ENCODE results near the gene HLA-DPB1. TPM values are rescaled to one million over a fixed set of nuclear protein-coding genes. Genes with fewer than 3 reads are reported as not detected.

The HLA-DPB1 gene
- total RNA-seq, 1 experiment from 2014 or later: not detected

DNA sequence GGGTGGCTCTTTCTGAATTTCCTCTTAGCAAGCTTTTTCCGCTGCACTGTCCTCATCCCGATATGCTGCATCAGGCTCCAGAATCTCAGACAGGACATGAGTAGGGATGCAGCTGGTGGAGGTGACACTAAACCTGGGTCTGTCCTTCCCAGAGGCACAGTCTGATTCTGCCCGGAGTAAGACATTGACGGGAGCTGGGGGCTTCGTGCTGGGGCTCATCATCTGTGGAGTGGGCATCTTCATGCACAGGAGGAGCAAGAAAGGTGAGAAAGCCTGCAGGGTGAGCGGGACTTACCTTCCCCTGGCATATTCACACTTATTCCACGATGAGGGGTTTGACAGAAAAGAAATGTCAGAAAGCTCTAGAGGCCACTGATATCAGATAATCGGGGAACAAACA, 9.8 kb downstream of the HLA-DPB1 start:
- ChIA-PET CTCF (no interaction called here), POLR2A (ENCODE audit: unreplicated experiment) (no interaction called here)
- no peaks in the 10 kb centered on the region for H3K36me3 ChIP-seq (ENCODE audit: low read depth)
- BruUV-seq (replicated peaks): no TSS peak
- no peak overlapping the region for H3K27ac ChIP-seq
- TF ChIP-seq, protein P1, sequence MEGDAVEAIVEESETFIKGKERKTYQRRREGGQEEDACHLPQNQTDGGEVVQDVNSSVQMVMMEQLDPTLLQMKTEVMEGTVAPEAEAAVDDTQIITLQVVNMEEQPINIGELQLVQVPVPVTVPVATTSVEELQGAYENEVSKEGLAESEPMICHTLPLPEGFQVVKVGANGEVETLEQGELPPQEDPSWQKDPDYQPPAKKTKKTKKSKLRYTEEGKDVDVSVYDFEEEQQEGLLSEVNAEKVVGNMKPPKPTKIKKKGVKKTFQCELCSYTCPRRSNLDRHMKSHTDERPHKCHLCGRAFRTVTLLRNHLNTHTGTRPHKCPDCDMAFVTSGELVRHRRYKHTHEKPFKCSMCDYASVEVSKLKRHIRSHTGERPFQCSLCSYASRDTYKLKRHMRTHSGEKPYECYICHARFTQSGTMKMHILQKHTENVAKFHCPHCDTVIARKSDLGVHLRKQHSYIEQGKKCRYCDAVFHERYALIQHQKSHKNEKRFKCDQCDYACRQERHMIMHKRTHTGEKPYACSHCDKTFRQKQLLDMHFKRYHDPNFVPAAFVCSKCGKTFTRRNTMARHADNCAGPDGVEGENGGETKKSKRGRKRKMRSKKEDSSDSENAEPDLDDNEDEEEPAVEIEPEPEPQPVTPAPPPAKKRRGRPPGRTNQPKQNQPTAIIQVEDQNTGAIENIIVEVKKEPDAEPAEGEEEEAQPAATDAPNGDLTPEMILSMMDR (conservative IDR thresholded peaks at IDR 0.05): no peak
- no peak for TF ChIP-seq EZH2 (IDR thresholded peaks at IDR 0.05; ENCODE audit: low read depth)
- H3K27me3 ChIP-seq (ENCODE audit: insufficient read depth, low read depth): peaks cover 99% of the 10 kb centered on the region
- H3K4me2 ChIP-seq: no peak overlapping the region
- H4K20me1 ChIP-seq (ENCODE audit: insufficient read depth): no peaks in the 10 kb centered on the region
- H3F3A ChIP-seq (ENCODE audit: insufficient read depth, low read depth): no peaks in the 10 kb centered on the region
- H3K4me3 ChIP-seq: no peak overlapping the region
- H3K4me1 ChIP-seq (replicated peaks; ENCODE audit: insufficient read depth): no peaks in the 10 kb centered on the region
- no peaks in the 10 kb centered on the region for H3K9me3 ChIP-seq (ENCODE audit: insufficient read depth, low read depth)
- no peak for DNase-seq
- intact Hi-C loops (cut with micrococcal nuclease; ENCODE audit: unreplicated experiment): no loop called here
- no peak overlapping the region for H2AFZ ChIP-seq
- no peaks in the 10 kb centered on the region for H3K79me2 ChIP-seq (ENCODE audit: low read depth)
- H3K9me2 ChIP-seq (ENCODE audit: insufficient read depth): no peaks in the 10 kb centered on the region

DNA sequence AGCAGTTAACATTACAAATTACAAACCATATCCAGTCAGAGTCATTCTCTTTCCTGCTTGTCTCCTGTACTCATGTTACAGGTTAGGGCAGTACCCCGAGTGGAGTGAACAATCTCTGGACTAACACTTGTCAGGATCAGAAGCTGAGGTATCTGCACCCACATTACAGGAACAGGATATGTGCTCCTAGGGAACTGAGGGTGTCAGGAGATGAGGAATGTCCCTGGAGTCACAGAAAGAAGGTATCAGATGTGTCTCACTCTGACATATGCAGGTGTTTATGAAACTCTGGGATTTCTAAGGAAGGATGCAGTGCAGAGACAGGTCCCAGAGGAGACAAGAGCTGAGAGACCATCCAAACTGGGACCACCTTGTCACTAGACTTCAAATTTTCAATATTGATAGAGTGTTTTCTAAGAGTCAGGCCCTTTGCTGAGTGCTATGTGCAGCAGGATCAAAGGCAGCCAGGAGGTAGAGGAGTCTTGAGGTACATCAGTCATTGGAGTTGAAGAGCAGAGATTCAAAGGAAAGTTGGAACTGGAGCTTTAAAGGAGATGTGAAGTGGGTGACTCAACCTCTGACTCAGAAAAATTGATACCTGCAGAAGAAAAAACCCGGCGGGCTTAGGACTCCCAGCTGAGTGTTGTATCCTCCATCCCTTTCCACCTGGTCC, 12.6 kb downstream of the HLA-DPB1 start:
- Histone ChIP-seq H3K4me2 (no peak overlapping the region), H3K4me3 (no peak overlapping the region), H3K79me2 (ENCODE audit: low read depth) (no peaks in the 10 kb centered on the region), H3K36me3 (ENCODE audit: low read depth) (no peaks in the 10 kb centered on the region), H3K27ac (no peak overlapping the region), H3K4me1 (replicated peaks; ENCODE audit: insufficient read depth) (no peaks in the 10 kb centered on the region), H3K9me2 (ENCODE audit: insufficient read depth) (no peaks in the 10 kb centered on the region), H2AFZ (no peak overlapping the region), H3F3A (ENCODE audit: insufficient read depth, low read depth) (no peaks in the 10 kb centered on the region), H3K27me3 (ENCODE audit: insufficient read depth, low read depth) (peaks cover 85% of the 10 kb centered on the region), H4K20me1 (ENCODE audit: insufficient read depth) (no peaks in the 10 kb centered on the region), H3K9me3 (ENCODE audit: insufficient read depth, low read depth) (no peaks in the 10 kb centered on the region)
- DNase-seq: no peak
- no peak for TF ChIP-seq EZH2 (IDR thresholded peaks at IDR 0.05; ENCODE audit: low read depth)
- TF ChIP-seq, protein P1 (conservative IDR thresholded peaks at IDR 0.05): no peak
- BruUV-seq (replicated peaks): no TSS peak
- ChIA-PET CTCF (no interaction called here), POLR2A (ENCODE audit: unreplicated experiment) (no interaction called here)
- intact Hi-C loops (cut with micrococcal nuclease; ENCODE audit: unreplicated experiment): no loop called here

DNA sequence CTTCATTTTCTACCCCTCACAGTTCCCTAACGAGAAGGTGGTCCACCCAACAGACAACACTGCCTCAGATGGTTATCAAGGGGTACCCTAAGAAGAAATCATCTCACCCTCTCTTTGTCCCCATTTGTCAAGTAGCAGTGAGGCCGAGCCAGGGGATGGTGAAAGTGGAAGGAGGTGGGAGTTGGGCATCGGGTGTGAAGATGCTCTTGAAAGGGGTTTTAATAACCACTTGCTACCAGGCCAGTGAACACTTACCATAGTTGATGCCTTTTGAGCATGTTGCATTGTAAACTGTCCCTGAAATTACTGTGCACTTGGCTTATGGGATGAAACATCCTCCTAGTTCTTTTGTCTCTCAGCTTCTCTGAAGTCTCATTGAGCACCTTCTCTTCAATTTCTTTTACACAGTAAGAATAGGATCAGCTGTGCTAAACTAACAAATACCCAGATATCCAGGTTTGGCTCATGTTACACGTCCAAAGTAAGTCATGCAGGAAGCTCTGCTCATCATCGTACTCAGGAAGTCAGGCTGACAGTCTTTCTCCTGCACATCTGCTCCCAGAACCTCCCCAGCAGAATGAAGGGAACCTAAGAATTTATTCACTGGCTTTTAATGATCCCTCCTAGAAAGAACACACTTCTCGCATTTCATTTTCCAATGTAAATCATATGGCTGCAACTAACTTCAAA, 13.3 kb downstream of the HLA-DPB1 start:
- Histone ChIP-seq H3K79me2 (ENCODE audit: low read depth) (no peaks in the 10 kb centered on the region), H3K4me2 (no peak overlapping the region), H4K20me1 (ENCODE audit: insufficient read depth) (no peaks in the 10 kb centered on the region), H3K9me3 (ENCODE audit: insufficient read depth, low read depth) (no peaks in the 10 kb centered on the region), H3K27ac (no peak overlapping the region), H3K9me2 (ENCODE audit: insufficient read depth) (no peaks in the 10 kb centered on the region), H3F3A (ENCODE audit: insufficient read depth, low read depth) (no peaks in the 10 kb centered on the region), H3K27me3 (ENCODE audit: insufficient read depth, low read depth) (peaks cover 85% of the 10 kb centered on the region), H3K4me3 (no peak overlapping the region), H3K4me1 (replicated peaks; ENCODE audit: insufficient read depth) (no peaks in the 10 kb centered on the region), H3K36me3 (ENCODE audit: low read depth) (no peaks in the 10 kb centered on the region), H2AFZ (no peak overlapping the region)
- CTCF ChIA-PET: no interaction called here
- TF ChIP-seq EZH2 (IDR thresholded peaks at IDR 0.05; ENCODE audit: low read depth): no peak
- TF ChIP-seq, protein P1 (conservative IDR thresholded peaks at IDR 0.05): no peak
- no TSS peak for BruUV-seq (replicated peaks)
- DNase-seq: no peak
- POLR2A ChIA-PET (ENCODE audit: unreplicated experiment): no interaction called here
- intact Hi-C loops (cut with micrococcal nuclease; ENCODE audit: unreplicated experiment): no loop called here

Data from PC-9 (cell line).